ENCODE data around the gene CD27.

Gene CD27

DNA sequence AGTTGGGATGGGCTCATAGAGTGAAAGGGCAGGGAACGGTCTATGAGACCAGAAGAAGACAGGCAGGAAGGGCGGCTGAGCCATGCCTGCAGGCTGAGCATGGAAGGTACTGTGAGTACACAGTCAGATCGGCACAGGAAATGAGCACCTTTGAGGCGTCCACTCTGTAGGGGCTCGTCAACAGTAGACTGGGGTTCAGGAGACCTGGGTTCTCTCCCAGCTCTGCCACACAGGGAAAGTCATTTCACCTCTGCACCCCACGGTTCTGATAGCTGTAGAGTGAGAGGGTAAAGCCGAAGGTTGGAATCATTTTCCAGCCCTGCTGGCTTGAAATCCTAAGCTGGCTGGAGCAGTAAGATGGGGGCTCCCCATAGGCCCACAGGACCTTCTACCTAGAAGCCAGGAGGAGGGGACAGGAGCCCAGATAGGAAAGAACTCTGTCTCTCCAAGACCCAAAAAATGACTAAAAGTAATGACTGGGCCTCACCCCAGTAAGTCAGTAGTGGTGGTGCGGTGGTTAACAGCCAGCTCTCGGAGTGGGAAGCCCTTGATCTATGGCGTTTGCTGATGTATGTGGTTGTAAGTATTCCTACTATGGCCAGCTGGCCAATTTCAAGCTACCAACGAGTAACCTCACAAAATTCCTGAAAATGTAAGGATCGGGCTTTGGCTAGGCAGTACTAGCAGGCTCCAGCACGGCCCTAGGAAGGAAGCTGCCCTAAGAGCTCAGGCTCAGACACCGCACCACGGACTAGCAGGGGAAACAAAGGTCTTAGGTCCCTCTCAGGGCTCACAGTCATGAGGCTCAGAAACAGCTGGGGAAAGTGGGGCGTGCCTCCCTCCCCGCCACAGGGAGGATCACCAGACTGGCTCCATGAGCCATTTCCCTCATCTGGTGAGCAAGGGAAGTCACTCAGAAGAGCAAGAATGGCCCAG is 10.3 kb upstream of the CD27 start:
- DNase-seq: no peak

DNA sequence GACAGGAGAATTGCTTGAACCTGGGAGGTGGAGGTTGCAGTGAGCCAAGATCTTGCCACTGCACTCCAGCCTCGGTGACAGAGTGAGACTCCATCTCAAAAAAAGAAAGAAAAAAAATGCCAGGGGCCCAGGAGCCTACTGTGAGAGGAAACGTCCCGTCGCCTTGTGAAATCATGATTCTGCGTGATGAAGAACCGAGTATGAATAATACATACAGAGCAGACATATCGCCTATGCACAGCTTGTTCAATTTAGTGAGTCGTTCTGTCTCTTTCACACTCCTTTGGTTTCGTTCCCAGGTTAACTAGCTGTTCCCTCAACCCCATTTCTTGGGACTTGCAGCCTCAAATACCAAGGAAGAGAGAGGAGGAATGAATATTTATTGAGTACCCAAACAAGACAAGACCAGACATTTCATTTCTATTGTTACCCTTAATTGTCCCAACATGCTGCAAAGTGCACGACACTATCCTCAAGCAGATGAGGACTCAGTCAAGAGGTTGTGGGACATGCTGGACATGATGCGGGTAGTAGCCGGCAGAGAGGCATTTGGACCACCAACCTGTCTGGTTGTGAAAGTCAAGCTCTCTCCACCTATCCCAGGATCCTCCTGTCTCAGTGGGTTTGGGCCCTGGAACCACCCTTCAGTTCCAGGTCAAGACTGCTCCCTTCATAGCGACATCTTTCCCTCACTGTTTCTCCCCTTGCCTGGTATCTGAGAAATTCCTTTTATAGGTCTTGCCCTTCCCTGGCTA is 8.6 kb upstream of the CD27 start:
- no peak for DNase-seq

DNA sequence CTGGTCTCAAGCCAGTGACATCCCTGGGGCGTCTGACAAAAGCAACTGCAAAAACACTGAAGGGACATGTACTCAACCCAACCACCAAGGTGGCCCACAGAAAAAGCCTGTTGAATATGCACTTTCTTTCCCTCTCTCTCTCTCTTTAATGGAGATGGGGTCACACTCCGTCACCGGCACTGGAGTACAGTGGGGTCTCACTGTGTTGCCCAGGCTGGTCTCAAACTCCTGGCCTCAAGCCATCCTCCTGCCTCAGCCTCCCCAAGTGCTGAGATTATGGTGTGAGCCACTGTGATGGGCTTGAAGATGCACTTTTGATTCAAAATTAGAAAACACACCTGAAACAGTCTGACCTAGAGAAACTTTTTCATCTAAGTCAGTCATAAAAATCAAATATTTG is 7.2 kb upstream of the CD27 start:
- no peak for DNase-seq

DNA sequence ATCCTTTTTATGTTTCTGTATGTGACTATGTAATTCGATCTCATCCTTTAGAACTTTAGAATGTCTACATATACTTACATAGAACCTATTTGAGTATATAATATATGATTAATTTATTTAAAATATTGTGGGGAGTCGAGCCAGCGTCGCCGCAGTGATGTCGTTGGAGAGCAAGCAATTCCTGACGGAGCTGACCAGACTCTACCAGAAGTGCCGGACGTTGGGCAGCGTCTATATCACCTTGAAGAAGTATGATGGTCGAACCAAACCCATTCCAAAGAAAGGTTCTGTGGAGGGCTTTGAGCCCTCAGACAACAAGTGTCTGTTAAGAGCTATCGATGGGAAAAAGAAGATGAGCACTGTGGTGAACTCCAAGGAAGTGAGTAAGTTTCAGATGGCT is 6.4 kb upstream of the CD27 start:
- DNase-seq: no peak

DNA sequence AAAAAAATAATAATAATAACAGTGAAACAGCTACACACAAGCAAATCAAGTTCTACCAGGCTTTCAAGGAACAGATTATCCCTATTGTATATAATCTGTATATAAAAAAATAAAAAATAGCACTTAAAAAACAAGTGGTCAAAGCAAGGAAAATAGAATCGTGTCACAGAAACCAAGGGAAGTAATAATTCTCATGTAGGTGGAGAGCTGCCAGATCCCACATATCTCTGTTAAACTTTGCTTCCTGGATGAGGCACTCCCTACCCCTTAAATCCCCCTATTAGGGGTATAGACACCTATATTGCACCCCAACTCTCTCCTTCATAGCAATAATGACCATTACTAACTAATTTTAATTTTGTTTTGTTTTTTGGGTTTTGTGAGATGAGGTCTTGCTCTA is 4.4 kb upstream of the CD27 start:
- no peak for DNase-seq

DNA sequence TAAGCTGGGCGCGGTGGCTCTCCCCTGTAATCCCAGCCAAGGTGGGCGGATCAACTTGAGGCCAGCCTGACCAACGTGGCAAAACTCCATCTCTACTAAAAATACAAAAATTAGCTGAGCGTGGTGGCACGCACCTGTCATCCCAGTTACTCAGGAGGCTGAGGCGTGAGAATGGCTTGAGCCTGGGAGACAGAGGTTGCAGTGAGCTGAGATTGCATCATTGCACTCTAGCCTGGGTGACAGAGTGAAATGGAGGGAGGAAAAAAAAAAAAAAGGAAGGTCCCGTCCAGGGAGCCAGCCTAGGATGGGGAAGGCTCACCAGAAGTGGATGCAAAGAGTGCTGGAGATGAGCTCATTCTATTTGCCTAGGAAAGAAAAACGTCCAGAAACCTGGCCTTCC is 1.9 kb upstream of the CD27 start:
- DNase-seq: no peak

DNA sequence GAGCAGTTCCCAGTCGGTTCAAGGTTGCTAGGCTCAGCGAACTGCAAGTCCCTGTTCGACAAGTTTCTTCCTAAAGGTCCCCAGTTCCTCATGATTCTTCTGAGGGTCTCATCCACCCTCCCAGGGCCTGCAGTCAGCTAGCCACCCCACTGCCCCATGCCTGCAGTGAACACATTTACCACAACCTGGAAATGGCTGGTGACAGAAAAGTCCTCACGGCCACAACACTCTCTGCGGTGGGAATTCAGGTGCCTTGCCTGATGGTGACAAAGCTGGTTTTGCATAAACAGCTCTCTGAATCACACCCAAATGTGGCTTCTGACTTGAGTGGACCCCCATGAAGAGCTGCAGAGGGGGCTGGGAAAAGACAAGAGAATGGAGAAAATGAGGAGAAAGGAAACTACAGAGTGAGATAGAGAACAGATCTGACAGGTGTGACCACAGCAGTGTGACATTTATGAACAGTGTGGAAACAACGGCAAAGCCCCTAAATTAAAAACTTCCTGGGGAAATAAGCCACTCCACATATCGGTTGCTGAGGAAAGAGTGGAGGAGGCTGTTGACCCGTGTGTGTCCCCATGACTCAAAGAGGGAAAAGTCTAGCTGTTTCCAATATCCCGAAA is 1.3 kb upstream of the CD27 start:
- DNase-seq: no peak

DNA sequence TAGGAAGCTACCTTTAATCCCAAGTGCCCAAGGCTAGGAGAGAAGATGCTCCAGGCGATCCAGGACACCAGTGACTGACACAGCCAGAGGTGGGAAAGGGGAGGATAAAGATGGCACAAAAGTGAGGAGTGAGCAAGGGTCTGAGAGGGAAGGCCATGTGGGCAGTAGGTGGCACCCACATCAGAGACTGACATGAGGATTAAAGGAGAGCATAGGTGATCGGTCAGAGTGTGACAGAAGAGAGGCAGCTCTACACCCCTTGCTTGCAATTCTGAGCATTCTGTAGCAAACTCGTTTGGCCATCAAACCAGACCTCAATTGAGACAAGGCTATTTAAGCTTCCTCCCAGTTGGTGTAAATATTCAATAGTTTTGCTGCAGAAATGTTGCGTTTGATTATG is 724 bp upstream of the CD27 start:
- DNase-seq: no peak

DNA sequence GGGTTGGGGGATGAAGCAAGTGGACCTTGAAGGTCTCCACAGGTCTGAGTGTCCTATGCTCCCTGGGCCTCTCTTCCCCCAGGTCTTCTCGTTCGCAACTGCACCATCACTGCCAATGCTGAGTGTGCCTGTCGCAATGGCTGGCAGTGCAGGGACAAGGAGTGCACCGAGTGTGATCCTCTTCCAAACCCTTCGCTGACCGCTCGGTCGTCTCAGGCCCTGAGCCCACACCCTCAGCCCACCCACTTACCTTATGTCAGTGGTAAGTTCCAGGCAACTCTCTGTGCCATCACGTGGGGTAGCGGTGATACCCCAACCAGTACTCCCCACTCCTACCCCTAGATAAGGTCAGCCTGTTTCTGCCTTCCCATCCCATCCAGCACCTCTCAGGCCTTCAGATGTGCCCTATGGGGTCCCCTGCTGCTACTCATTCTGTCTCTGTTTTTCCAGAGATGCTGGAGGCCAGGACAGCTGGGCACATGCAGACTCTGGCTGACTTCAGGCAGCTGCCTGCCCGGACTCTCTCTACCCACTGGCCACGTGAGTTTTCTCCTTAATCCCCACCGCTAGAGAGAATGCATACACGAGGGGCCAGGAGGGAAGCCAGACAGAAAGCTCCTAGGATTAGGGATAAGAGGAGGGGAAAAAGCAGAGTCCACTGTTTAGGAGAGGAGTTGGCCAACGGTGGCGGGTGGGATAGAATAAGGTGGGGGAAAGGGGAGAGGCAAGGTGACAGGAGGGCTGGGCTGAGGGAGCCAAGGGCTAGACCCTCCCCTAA is 5.5 kb downstream of the CD27 start:
- DNase-seq: no peak

DNA sequence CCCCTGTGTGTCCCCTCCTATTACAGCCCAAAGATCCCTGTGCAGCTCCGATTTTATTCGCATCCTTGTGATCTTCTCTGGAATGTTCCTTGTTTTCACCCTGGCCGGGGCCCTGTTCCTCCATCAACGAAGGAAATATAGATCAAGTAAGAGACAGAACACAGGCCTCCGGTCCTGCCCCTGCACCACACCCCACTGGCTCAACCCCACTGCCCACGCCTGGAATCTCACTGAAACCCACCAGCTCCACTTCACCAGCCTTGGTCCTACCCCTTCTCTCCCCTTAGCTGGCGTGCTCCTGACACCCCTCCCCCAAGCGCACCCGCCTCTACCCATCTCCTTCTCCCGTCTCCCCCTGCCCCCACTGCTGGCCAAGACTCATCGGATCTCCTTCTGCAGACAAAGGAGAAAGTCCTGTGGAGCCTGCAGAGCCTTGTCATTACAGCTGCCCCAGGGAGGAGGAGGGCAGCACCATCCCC is 6.2 kb downstream of the CD27 start:
- no peak for DNase-seq

DNA sequence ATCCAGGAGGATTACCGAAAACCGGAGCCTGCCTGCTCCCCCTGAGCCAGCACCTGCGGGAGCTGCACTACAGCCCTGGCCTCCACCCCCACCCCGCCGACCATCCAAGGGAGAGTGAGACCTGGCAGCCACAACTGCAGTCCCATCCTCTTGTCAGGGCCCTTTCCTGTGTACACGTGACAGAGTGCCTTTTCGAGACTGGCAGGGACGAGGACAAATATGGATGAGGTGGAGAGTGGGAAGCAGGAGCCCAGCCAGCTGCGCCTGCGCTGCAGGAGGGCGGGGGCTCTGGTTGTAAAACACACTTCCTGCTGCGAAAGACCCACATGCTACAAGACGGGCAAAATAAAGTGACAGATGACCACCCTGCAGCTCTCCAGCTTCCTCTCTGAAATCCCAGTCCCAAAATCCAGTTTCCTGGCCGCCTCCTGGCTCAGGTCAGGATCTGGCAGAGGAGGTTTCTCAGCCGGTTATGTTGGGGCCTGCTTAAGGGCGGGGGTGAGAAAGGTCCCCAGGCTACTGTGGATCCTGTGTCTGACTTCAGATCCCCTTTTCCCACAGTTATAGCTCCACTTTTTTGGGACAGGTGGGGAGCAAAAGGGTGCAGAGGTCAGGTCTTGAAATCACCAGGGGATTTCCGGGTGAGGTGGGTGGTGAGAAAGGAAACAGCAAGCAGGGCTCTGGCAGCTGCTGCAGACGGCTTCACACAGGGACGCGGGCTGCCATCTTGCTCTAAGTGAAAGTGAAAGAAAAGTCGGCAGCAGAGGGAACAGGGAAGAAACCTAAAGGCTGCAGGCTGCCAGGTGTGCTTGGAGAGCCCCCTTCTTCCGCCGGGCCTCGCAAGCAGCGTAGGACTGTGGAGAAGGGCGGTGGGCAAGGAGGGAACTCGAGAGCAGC is 6.8 kb downstream of the CD27 start, which contains the start of gene TAPBPL:
TAPBPL (plus strand) TSS at position 695 of the 897 bp plus-strand sequence. CDS start 207 bp downstream, outside the sequence.
- peak; percentile 99 for DNase-seq

DNA sequence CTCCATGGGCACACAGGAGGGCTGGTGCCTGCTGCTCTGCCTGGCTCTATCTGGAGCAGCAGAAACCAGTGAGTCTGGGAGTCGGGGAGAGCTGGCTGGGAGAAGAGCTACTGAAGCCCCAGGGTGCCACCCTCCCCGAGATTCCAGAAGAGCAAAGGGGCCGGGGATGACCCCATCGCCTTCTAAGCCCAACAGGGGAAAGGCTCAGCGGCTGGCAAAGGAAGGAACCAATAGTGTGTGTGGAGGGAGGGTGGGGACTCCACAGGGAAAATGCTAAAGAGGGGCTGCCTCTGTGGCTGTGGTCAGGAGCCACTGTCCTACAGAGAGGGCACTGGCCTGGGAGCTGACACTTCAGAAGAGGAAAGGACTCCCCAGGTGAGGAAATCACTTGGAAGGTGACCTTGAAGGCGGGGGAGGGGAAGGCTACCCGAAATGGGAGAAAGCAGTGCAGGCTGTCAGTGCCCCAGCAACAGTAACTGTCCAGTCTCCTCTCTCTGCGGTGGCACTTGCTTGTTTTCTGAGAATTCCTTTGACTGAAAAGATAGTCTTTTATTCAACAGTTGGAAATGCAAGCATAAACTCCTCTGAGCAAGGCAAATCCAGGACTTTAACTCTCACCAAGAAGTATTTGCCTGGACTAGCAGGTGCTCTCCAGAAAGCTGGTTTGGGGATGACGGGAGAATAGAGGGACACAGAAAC is 7.6 kb downstream of the CD27 start:
- peak; percentile 39 for DNase-seq

DNA sequence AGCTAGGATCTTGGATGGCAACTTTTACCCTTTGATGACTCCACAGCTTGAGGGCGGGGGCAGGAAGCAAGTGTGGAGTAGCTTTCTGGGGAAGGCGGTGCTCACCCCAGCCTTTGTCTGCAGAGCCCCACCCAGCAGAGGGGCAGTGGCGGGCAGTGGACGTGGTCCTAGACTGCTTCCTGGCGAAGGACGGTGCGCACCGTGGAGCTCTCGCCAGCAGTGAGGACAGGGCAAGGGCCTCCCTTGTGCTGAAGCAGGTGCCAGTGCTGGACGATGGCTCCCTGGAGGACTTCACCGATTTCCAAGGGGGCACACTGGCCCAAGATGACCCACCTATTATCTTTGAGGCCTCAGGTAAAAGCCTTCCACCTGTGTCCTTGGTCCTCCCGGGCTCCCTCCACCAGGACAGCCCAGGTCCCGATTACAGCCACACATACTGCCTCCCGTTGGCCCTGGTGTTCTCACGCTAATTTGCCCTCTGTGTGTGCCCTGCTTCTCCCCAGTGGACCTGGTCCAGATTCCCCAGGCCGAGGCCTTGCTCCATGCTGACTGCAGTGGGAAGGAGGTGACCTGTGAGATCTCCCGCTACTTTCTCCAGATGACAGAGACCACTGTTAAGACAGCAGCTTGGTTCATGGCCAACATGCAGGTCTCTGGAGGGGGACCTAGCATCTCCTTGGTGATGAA is 8.3 kb downstream of the CD27 start:
- no peak for DNase-seq

DNA sequence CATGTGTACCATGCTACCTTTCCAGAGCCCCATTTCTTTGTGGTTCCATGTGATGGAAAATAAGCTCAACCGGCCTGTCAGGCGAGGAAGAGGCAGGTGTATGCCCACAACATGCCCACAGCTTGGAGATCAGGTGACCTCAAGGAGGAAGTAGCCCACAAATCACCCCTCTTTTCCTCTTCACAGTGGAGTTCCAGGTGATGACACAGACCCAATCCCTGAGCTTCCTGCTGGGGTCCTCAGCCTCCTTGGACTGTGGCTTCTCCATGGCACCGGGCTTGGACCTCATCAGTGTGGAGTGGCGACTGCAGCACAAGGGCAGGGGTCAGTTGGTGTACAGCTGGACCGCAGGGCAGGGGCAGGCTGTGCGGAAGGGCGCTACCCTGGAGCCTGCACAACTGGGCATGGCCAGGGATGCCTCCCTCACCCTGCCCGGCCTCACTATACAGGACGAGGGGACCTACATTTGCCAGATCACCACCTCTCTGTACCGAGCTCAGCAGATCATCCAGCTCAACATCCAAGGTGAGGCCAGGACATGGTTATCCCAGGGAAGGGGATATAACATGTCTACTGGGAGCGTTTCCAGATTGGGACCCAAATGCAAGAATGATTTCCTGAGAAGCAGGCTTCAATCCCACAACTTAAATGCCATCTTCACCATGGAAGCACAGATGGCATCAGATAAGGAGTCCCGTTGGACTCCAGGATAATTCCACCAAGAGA is 12.6 kb downstream of the CD27 start:
- DNase-seq: no peak

DNA sequence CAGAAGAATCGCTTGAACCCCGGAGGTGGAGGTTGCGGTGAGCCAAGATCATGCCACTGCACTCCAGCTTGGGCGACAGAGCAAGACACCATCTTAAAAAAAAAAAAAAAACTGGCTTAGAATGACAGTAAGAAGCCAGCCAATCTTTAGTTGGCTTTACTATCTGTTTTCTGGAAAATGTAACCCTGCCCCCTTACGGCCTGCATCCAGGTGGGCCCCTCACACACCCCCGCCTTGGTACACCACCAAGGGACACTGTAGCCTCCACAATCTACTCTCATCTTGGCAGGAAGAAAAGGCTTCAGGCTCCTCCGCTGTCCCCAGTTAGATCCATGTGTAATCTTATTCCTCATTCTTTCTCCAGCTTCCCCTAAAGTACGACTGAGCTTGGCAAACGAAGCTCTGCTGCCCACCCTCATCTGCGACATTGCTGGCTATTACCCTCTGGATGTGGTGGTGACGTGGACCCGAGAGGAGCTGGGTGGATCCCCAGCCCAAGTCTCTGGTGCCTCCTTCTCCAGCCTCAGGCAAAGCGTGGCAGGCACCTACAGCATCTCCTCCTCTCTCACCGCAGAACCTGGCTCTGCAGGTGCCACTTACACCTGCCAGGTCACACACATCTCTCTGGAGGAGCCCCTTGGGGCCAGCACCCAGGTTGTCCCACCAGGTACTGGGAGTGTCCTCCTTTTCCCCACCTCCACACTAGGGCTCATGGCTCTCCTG is 13.7 kb downstream of the CD27 start:
- peak; percentile 74 for DNase-seq

DNA sequence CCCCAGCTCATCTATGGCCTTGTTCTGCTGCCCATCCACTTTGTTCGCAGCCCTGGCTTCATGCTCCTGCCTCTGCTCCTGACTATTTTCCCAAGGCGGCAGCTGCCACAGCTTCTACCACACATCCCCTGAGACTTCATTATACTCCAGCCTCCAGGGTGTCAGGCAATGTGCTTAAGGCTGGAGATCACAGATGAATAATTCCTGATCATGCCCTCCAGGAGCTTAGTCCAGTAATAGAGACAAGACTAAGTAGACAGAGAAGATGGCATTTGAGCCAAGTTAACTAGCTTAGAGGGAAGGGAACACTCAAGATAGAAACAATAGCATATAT is 14.2 kb downstream of the CD27 start:
- peak; percentile 80 for DNase-seq

DNA sequence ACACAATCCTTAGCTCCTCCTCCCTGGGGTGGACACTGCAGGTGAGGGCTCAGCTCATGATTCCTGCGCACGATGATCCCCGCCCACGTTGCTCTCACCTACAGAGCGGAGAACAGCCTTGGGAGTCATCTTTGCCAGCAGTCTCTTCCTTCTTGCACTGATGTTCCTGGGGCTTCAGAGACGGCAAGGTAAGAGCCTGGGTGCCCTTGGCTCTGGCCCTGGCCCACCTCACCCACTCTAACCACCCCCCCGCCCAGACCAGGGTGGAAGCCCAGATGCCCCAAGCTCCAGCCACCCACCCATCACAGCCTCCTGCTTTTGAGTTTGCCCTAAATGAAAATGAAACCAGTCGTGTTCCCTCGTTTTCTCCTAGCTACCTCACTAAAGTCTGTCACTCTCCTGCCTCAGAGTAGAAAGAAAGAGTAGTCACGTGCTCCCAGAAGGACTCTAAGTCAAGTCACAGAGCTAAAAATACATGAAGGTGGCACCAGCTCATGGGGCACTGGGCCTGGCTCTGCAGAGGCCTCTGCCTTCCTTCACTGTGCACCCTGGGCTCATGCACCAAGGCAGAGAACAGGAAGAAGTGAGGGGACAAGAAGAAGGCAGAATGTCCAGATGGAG is 16.1 kb downstream of the CD27 start:
- no peak for DNase-seq

DNA sequence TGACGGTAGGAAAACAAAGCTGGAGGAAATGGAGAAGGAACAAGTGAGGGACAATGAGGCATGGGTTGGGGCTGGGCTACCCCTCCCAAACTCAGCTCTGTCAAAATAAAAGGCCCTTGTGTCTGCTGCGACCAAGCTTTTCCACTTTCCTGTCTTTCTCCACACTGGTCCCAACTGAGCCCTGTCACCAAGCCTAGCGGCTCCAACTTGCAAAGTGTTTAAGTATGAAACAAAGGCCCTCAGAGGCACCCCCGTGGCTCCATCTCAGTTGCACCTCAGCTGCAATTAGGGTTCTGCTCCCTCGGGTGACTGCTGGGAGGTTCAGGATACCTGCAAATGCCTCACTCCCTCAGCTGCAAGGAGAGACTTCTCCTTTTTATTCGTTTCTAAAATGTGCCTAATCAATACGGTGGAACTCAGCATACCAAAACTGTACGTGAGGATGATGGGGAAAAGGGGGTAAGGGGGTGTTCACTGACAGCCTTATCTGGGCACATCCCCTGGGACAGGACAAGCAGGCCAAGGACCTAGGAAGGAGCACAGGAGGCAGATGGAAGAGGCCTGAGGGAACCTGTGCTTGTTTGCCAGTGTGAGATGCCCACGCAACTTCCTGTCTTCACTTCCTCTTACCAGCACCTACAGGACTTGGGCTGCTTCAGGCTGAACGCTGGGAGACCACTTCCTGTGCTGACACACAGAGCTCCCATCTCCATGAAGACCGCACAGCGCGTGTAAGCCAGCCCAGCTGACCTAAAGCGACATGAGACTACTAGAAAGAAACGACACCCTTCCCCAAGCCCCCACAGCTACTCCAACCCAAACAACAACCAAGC is 16.9 kb downstream of the CD27 start:
- DNase-seq: no peak

All from NCI-H2171 (cell line).